GM12878 (cell line): Measurements from ENCODE around the gene SPRN. TPM values are rescaled to one million over a fixed set of nuclear protein-coding genes. Genes with fewer than 3 reads are reported as not detected.

ENCODE experiments used
- ATAC-seq: fragments of 200-7000 bp; cut with Tn5 transposase; 3 replicates; pipeline ENCODE4 v1.9.1; 2020; ENCODE audit warnings: mild to moderate bottlenecking, moderate library complexity
- BruUV-seq: library from RNA; stranded (reverse); fragments of 400-500 nt; replicated peaks from 2 replicates; lab custom pipeline; 2021; lab: Mats Ljungman, UMichigan
- CTCF ChIA-PET: fragments of 300-600 bp; sonication (Branson Sonifier 250); formaldehyde crosslinking; extraction: SDS; loops from one replicate; lab custom pipeline; 2021; ENCODE audit warnings: inconsistent platforms; lab: Yijun Ruan, JAX
- POLR2A ChIA-PET: fragments of 350-600 bp; formaldehyde crosslinking; extraction: SDS; loops from one replicate; lab custom pipeline; 2021; ENCODE audit warnings: inconsistent platforms; lab: Charles Lee
- RAD21 ChIA-PET: fragments of 300-600 bp; sonication (Branson Sonifier 250); formaldehyde crosslinking; loops from one replicate; lab custom pipeline; 2023; ENCODE audit warnings: antibody characterized with exemption; ENCODE audit not compliant: unreplicated experiment; lab: Charles Lee
- SMC1A ChIA-PET: fragments of 300-600 bp; sonication (Branson Sonifier 250); formaldehyde crosslinking; loops from one replicate; lab custom pipeline; 2023; ENCODE audit not compliant: unreplicated experiment, uncharacterized antibody; lab: Charles Lee
- DNase-seq: peaks from one replicate; pipeline ENCODE4 v3.0.0-alpha.2; 2011; ENCODE audit warnings: low read depth, low spot score
- FAIRE-seq: peaks from 3 replicates; lab custom pipeline; 2011; peaks lifted over from hg19 to GRCh38; lab: Jason Lieb, UNC
- H2AFZ ChIP-seq: 2 replicates; pipeline ENCODE4 v1.6.0; 2011; ENCODE audit warnings: low read depth, low read length, control low read depth; ENCODE audit not compliant: control insufficient read depth
- H3K27ac ChIP-seq: 2 replicates; pipeline ENCODE4 v1.5.1; 2011; ENCODE audit warnings: control low read depth; ENCODE audit not compliant: control insufficient read depth, insufficient read depth
- H3K27me3 ChIP-seq, 2 experiments: replicated peaks in 1 of 2; 2 replicates each; pipeline versions ENCODE4 v1.6.0 to v1.6.1; 2011; ENCODE audit warnings: low read length in 1 of 2; ENCODE audit not compliant: control insufficient read depth in 2 of 2, insufficient read depth in 2 of 2
- H3K36me3 ChIP-seq, 2 experiments: 2 replicates each; pipeline ENCODE4 v1.5.1; 2011; ENCODE audit warnings: low read length in 1 of 2; ENCODE audit not compliant: control insufficient read depth in 2 of 2, insufficient read depth in 2 of 2
- H3K4me1 ChIP-seq: 2 replicates; pipeline ENCODE4 v1.6.1; 2011; ENCODE audit warnings: mild to moderate bottlenecking, low read length, moderate library complexity, mixed read lengths; ENCODE audit not compliant: control insufficient read depth, insufficient read depth
- H3K4me2 ChIP-seq: 2 replicates; pipeline ENCODE4 v1.6.0; 2011; ENCODE audit warnings: control low read depth; ENCODE audit not compliant: control insufficient read depth, insufficient read depth
- H3K4me3 ChIP-seq: fragments of 200-600 bp; sonication (generic); 2 replicates; pipeline ENCODE4 v1.5.1; 2016
- H3K79me2 ChIP-seq: 2 replicates; pipeline ENCODE4 v1.6.0; 2011; ENCODE audit warnings: low read length; ENCODE audit not compliant: control insufficient read depth, insufficient read depth
- H3K9ac ChIP-seq: 2 replicates; pipeline ENCODE4 v1.8.0; 2011; ENCODE audit warnings: low read length, control low read depth, mixed read lengths; ENCODE audit not compliant: control insufficient read depth, insufficient read depth
- H3K9me3 ChIP-seq: replicated peaks from 3 replicates; pipeline ENCODE4 v1.5.1; 2011; ENCODE audit warnings: mild to moderate bottlenecking, low read length; ENCODE audit not compliant: control insufficient read depth, insufficient read depth
- H4K20me1 ChIP-seq: 2 replicates; pipeline ENCODE4 v1.6.0; 2011; ENCODE audit not compliant: control insufficient read depth, insufficient read depth
- ASH2L ChIP-seq: fragments of 300-600, 200-600 bp; sonication (generic); IDR thresholded peaks from 2 replicates; pipeline ENCODE4 v1.6.1; 2017; ENCODE audit warnings: low read depth, mild to moderate bottlenecking, borderline replicate concordance
- BACH1 ChIP-seq: fragments of 450-650 bp; IDR thresholded peaks from 2 replicates; pipeline ENCODE4 v1.6.1; 2017; ENCODE audit warnings: mild to moderate bottlenecking, borderline replicate concordance
- BMI1 ChIP-seq: fragments of 450-650 bp; IDR thresholded peaks from 2 replicates; pipeline ENCODE4 v1.6.1; 2016; ENCODE audit warnings: mild to moderate bottlenecking, moderate library complexity, borderline replicate concordance
- CEBPB ChIP-seq, 2 experiments: fragments of 150-350 bp in 1 of 2; IDR thresholded peaks; 2 replicates each; pipeline ENCODE4 v1.6.1; 2012 to 2014; ENCODE audit warnings: low read depth in 2 of 2, low read length in 2 of 2, borderline replicate concordance in 1 of 2, inconsistent platforms in 1 of 2
- EP300 ChIP-seq, 2 experiments: fragments of 150-350 bp in 1 of 2; IDR thresholded peaks; 2 replicates each; pipeline ENCODE4 v1.6.1; 2011 to 2012; ENCODE audit warnings: low read depth in 2 of 2, low read length in 2 of 2, borderline replicate concordance in 1 of 2, improper control_type of control experiment in 1 of 2, inconsistent platforms in 1 of 2; ENCODE audit not compliant: control insufficient read depth in 1 of 2
- HDAC6 ChIP-seq: fragments of 200-600 bp; sonication (generic); IDR thresholded peaks from one replicate; pipeline ENCODE4 v1.8.0; 2017; ENCODE audit warnings: antibody characterized with exemption; ENCODE audit not compliant: unreplicated experiment
- HSF1 ChIP-seq: fragments of 150-350 bp; IDR thresholded peaks from 2 replicates; pipeline ENCODE4 v1.6.1; 2014; ENCODE audit warnings: mild to moderate bottlenecking, low read depth, low read length
- IRF3 ChIP-seq: fragments of 450-650 bp; IDR thresholded peaks from 2 replicates; pipeline ENCODE4 v1.6.1; 2014; ENCODE audit warnings: mild to moderate bottlenecking
- IRF4 ChIP-seq: IDR thresholded peaks from 2 replicates; pipeline ENCODE4 v1.6.1; 2011; ENCODE audit warnings: low read depth, low read length
- MTA3 ChIP-seq: IDR thresholded peaks from 2 replicates; pipeline ENCODE4 v1.6.1; 2012; ENCODE audit warnings: low read length, inconsistent platforms, borderline replicate concordance
- NBN ChIP-seq: fragments of 450-650 bp; IDR thresholded peaks from 2 replicates; pipeline ENCODE4 v1.6.1; 2016
- NFXL1 ChIP-seq: fragments of 450-650 bp; IDR thresholded peaks from 2 replicates; pipeline ENCODE4 v1.6.1; 2017; ENCODE audit warnings: antibody characterized with exemption, mild to moderate bottlenecking, borderline replicate concordance
- RCOR1 ChIP-seq: conservative IDR thresholded peaks from 2 replicates; pipeline ENCODE4 v1.6.1; 2012; ENCODE audit warnings: low read depth, low read length, improper control_type of control experiment
- TCF3 ChIP-seq: IDR thresholded peaks from 2 replicates; pipeline ENCODE4 v1.6.1; 2012; ENCODE audit warnings: low read depth, mild to moderate bottlenecking, low read length, borderline replicate concordance; ENCODE audit not compliant: insufficient read depth
- ZBTB11 ChIP-seq: fragments of 450-650 bp; formaldehyde crosslinking; IDR thresholded peaks from 2 replicates; pipeline ENCODE4 v1.5.0; 2022; ENCODE audit warnings: mild to moderate bottlenecking, missing genetic modification characterization
- WGBS: methylation state at CpG from one replicate; pipeline ENCODE4 v1.1.6; 2016; ENCODE audit warnings: low lambda C conversion rate; ENCODE audit not compliant: insufficient replicate concordance, insufficient coverage; ENCODE audit errors: missing lambda C conversion rate; 5-methylcytosine and 5-hydroxymethylcytosine counted together
- in situ Hi-C: fragments of 300-500 bp; cut with MboI; formaldehyde crosslinking; loops from 9 replicates; pipeline ENCODE4 v1.14.3; 2018; ENCODE audit warnings: mixed read lengths
- intact Hi-C: fragments of 100-400 bp; cut with micrococcal nuclease; formaldehyde crosslinking; loops from one replicate; pipeline ENCODE4 v1.14.2; 2022; ENCODE audit not compliant: unreplicated experiment
- polyA plus RNA-seq, 11 experiments: library from polyadenylated mRNA; depleted of rRNA in 4 of 11; unstranded in 6 of 11; stranded (reverse) in 5 of 11; fragments of >200 nt; fragmentation: Nextera tagmentation in 4 of 11; fragmentation: Illumina TruSeq in 1 of 11; extraction: Ambion mirVana in 4 of 11; extraction: Trizol in 1 of 11; gene quantifications; 1 replicate in 1 of 11; 2 replicates in 10 of 11; pipeline versions ENCODE4 v1.2.1 to v1.2.3, GENCODE V29; 2011 to 2016; ENCODE audit warnings: inconsistent platforms in 2 of 11, missing spikeins in 2 of 11, low read depth in 1 of 11
- total RNA-seq, 4 experiments: library from RNA; depleted of rRNA in 3 of 4; stranded (reverse); fragments of >200 nt in 3 of 4; fragmentation: Illumina TruSeq in 1 of 4; extraction: Trizol in 1 of 4; gene quantifications; 2 replicates each; pipeline versions ENCODE4 v1.2.1 to v1.2.3, GENCODE V29; 2013 to 2021

SPRN gene
- total and polyA plus RNA-seq, 10 of the 15 experiments (the other 5 are each of a cell fraction or from before 2014, with no cell fraction given), result 0.03 to 0.96 (median 0.46) TPM; not detected in 6

- TF ChIP-seq BACH1, result no peak
- TF ChIP-seq CEBPB (IDR thresholded peaks at IDR 0.05; ENCODE audit: borderline replicate concordance in 1 of 2, low read depth in 2 of 2, low read length in 2 of 2), result no peak
- TF ChIP-seq NBN, result no peak
- TF ChIP-seq BMI1, result no peak
- TF ChIP-seq TCF3, result no peak
- TF ChIP-seq ASH2L, result no peak
- no peak for TF ChIP-seq HDAC6
- TF ChIP-seq EP300 (IDR thresholded peaks at IDR 0.05; ENCODE audit: borderline replicate concordance in 1 of 2, control insufficient read depth in 1 of 2, low read depth in 2 of 2, low read length in 2 of 2), result no peak
- TF ChIP-seq, all 136 proteins: peak for 0
Observed at GRCh38 chr10:133377818-133378250, 46.6 kb downstream of the SPRN start (continued).

GRCh38 chr10:133377025-133377817 is 47.2 kb downstream of the SPRN start:
- Histone ChIP-seq H3K9ac (no peak overlapping the region), H3K4me2 (peak overlapping the region; percentile 98), H3K9me3 (no peaks in the 10 kb centered on the region), H3K4me3 (no peak overlapping the region), H3K79me2 (peaks cover 5% of the 10 kb centered on the region), H3K27ac (no peak overlapping the region), H3K36me3 (no peaks in the 10 kb centered on the region), H3K27me3 (no peaks in the 10 kb centered on the region), H3K4me1 (peaks cover 13% of the 10 kb centered on the region), H2AFZ (no peak overlapping the region), H4K20me1 (no peaks in the 10 kb centered on the region)
- ATAC-seq (no peak), DNase-seq (no peak), FAIRE-seq (no peak)
- BruUV-seq, result no TSS peak
- ChIA-PET POLR2A (interaction anchor here (0.7 to 3.1 kb wide), 5 partner anchors 12 to 99 kb away, joined by 3 to 31 read pairs (median 4); partner anchors contain the start of gene FUOM), RAD21 (interaction anchor here (1.1 to 3.8 kb wide), 2 partner anchors 13 to 16 kb away, joined by 6 to 13 read pairs; no protein-coding TSS in a partner anchor), SMC1A (interaction anchor here (2.3 kb wide), 1 partner anchor 13 kb away, joined by 11 read pairs; no protein-coding TSS in a partner anchor), CTCF (interaction anchor here (1.1 to 1.7 kb wide), 3 partner anchors 12 to 47 kb away, joined by 3 to 7 read pairs (median 4); no protein-coding TSS in a partner anchor)
- in situ Hi-C loops, result no loop called here
- intact Hi-C loops, result no loop called here
- WGBS, result 89% methylated on average over 30 of the region's 30 CpGs
- TF ChIP-seq RCOR1 (no peak), IRF4 (no peak), NFXL1 (no peak), ZBTB11 (CRISPR knock-in tag) (no peak), IRF3 (no peak), MTA3 (no peak), HSF1 (no peak)
